Fibroblast of lung (primary cell): ENCODE data around the gene SLIT1. TPM values are rescaled to one million over a fixed set of nuclear protein-coding genes. Genes with fewer than 3 reads are reported as not detected.

ENCODE experiments used
- DNase-seq, 2 donors: peaks; one replicate each; pipeline versions ENCODE4 v3.0.0 to v3.0.0-alpha.2; 2010; ENCODE audit warnings: low read depth in 2 of 2
- H2AFZ ChIP-seq: 2 replicates; pipeline ENCODE4 v1.5.1; 2012; ENCODE audit warnings: low read length, control low read depth, inconsistent platforms
- H3K27ac ChIP-seq: 2 replicates; pipeline ENCODE4 v1.5.1; 2011; ENCODE audit warnings: low read length, control low read depth; ENCODE audit not compliant: insufficient read depth
- H3K27me3 ChIP-seq: 2 replicates; pipeline ENCODE4 v1.5.1; 2011; ENCODE audit warnings: mild to moderate bottlenecking, low read length; ENCODE audit not compliant: control insufficient read depth, insufficient read depth
- H3K36me3 ChIP-seq: 2 replicates; pipeline ENCODE4 v1.5.1; 2011; ENCODE audit warnings: low read length; ENCODE audit not compliant: control insufficient read depth, insufficient read depth
- H3K4me1 ChIP-seq: 2 replicates; pipeline ENCODE4 v1.5.1; 2011; ENCODE audit warnings: low read length; ENCODE audit not compliant: control insufficient read depth, insufficient read depth; ENCODE audit errors: extremely low read depth
- H3K4me2 ChIP-seq: 2 replicates; pipeline ENCODE4 v1.5.1; 2011; ENCODE audit warnings: low read length, control low read depth; ENCODE audit not compliant: insufficient read depth; ENCODE audit errors: extremely low read depth
- H3K4me3 ChIP-seq, 4 experiments: fragments of 200-600 bp in 1 of 4; sonication (generic) in 1 of 4; replicated peaks in 1 of 4; 2 replicates each; pipeline ENCODE4 v1.5.1; 2011 to 2016; ENCODE audit warnings: low read length in 4 of 4, low read depth in 3 of 4, mild to moderate bottlenecking in 3 of 4, control low read depth in 2 of 4, inconsistent platforms in 1 of 4, mixed read lengths in 1 of 4; ENCODE audit not compliant: insufficient read depth in 1 of 4; ENCODE audit errors: control extremely low read depth in 1 of 4
- H3K79me2 ChIP-seq: 2 replicates; pipeline ENCODE4 v1.5.1; 2012; ENCODE audit warnings: mild to moderate bottlenecking, low read length, inconsistent platforms; ENCODE audit not compliant: control insufficient read depth, insufficient read depth
- H3K9ac ChIP-seq: 2 replicates; pipeline ENCODE4 v1.5.1; 2011; ENCODE audit warnings: mild to moderate bottlenecking, low read length, control low read depth; ENCODE audit not compliant: insufficient read depth
- H3K9me3 ChIP-seq: 2 replicates; pipeline ENCODE4 v1.5.1; 2012; ENCODE audit warnings: low read depth, low read length; ENCODE audit not compliant: control insufficient read depth, insufficient read depth
- H4K20me1 ChIP-seq: 2 replicates; pipeline ENCODE4 v1.5.1; 2011; ENCODE audit warnings: low read length; ENCODE audit not compliant: control insufficient read depth, insufficient read depth; ENCODE audit errors: extremely low read depth
- EZH2 ChIP-seq: IDR thresholded peaks from 2 replicates; pipeline ENCODE4 v1.5.1; 2012; ENCODE audit warnings: low read length, control low read depth, mild to moderate bottlenecking; ENCODE audit errors: missing control alignments
- polyA plus RNA-seq, 2 donors: library from polyadenylated mRNA; depleted of rRNA in 1 of 2; stranded (reverse) in 1 of 2; unstranded in 1 of 2; fragments of >200 nt; gene quantifications; 2 replicates each; pipeline ENCODE4 v1.2.1, GENCODE V29; 2011 to 2012; ENCODE audit warnings: missing spikeins in 1 of 2
- total RNA-seq: library from RNA; depleted of rRNA; stranded (reverse); fragments of >200 nt; gene quantifications from 2 replicates; pipeline ENCODE4 v1.2.1, GENCODE V29; 2014
- TF ChIP-seq, protein P1 (sequence below), 2 donors: IDR thresholded peaks in 1 of 2; conservative IDR thresholded peaks in 1 of 2; 1 replicate in 1 of 2; 2 replicates in 1 of 2; pipeline ENCODE4 v1.5.1; 2011 to 2012; ENCODE audit warnings: low read length in 2 of 2, control low read depth in 1 of 2, inconsistent platforms in 1 of 2, low read depth in 1 of 2, mild to moderate bottlenecking in 1 of 2

SLIT1 gene
- total and polyA plus RNA-seq, 2 donors (not counting 1 experiment from before 2014, with no cell fraction given) = 0.02 to 0.17 TPM

DNA sequence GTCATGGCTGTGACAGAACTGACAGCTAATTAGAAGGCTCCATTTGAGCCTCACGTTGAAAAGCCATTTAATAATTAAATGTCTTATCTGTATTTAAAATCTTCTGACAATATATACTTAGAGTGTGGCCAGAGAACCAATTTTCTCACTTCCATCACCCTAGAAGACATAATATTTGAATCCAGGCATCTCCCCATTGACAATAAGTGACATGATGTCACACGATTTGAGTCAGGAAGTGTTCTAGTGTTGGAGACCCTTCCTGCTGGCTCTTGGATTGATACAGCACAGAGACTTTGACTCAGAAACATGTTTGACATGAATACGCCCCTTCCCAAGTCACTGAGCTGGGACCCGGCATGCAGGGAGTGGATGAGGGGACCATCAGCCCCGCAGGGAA lies 85.9 kb downstream of the SLIT1 start:
- Histone ChIP-seq H2AFZ (no peak overlapping the region), H4K20me1 (no peaks in the 10 kb centered on the region), H3K79me2 (no peaks in the 10 kb centered on the region), H3K9ac (no peak overlapping the region), H3K27me3 (peaks cover 14% of the 10 kb centered on the region), H3K9me3 (no peaks in the 10 kb centered on the region), H3K27ac (no peak overlapping the region), H3K36me3 (no peaks in the 10 kb centered on the region), H3K4me3 (no peak overlapping the region), H3K4me2 (no peak overlapping the region), H3K4me1 (no peaks in the 10 kb centered on the region)
- TF ChIP-seq EZH2 = no peak
- TF ChIP-seq, protein P1, sequence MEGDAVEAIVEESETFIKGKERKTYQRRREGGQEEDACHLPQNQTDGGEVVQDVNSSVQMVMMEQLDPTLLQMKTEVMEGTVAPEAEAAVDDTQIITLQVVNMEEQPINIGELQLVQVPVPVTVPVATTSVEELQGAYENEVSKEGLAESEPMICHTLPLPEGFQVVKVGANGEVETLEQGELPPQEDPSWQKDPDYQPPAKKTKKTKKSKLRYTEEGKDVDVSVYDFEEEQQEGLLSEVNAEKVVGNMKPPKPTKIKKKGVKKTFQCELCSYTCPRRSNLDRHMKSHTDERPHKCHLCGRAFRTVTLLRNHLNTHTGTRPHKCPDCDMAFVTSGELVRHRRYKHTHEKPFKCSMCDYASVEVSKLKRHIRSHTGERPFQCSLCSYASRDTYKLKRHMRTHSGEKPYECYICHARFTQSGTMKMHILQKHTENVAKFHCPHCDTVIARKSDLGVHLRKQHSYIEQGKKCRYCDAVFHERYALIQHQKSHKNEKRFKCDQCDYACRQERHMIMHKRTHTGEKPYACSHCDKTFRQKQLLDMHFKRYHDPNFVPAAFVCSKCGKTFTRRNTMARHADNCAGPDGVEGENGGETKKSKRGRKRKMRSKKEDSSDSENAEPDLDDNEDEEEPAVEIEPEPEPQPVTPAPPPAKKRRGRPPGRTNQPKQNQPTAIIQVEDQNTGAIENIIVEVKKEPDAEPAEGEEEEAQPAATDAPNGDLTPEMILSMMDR (conservative IDR thresholded peaks at IDR 0.05 in 1 of 2, IDR thresholded peaks at IDR 0.05 in 1 of 2; ENCODE audit: low read depth in 1 of 2, low read length in 2 of 2) = no peak
- no peak for DNase-seq

DNA sequence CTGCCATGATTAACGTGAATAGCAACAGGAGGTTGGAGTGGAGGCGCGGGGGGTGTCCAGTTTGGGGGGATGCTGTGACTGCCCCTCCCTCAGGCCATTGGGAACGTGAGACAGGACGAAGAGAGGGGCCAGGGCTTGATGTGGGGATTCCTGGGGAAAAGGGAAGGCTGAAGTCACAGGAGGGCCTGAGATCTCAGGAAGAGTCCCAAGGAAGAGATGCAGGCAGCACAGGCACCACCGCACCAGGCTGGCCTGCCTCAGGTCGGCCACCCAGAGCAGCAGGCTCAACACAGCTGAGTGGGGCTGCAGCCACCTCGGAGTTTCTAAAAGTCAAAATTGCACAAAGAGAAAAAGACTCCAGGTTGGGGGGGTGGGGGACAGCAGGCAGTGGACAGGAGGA lies 86.7 kb downstream of the SLIT1 start:
- no peaks in the 10 kb centered on the region for H4K20me1 ChIP-seq
- H2AFZ ChIP-seq = no peak overlapping the region
- no peaks in the 10 kb centered on the region for H3K36me3 ChIP-seq
- peaks cover 14% of the 10 kb centered on the region for H3K27me3 ChIP-seq
- H3K79me2 ChIP-seq = no peaks in the 10 kb centered on the region
- H3K9ac ChIP-seq = no peak overlapping the region
- no peak overlapping the region for H3K4me3 ChIP-seq
- H3K4me2 ChIP-seq = no peak overlapping the region
- H3K4me1 ChIP-seq = no peaks in the 10 kb centered on the region
- no peak for DNase-seq
- no peak for TF ChIP-seq EZH2
- TF ChIP-seq, protein P1 (conservative IDR thresholded peaks at IDR 0.05 in 1 of 2, IDR thresholded peaks at IDR 0.05 in 1 of 2; ENCODE audit: low read depth in 1 of 2, low read length in 2 of 2) = no peak
- H3K27ac ChIP-seq = no peak overlapping the region
- no peaks in the 10 kb centered on the region for H3K9me3 ChIP-seq

DNA sequence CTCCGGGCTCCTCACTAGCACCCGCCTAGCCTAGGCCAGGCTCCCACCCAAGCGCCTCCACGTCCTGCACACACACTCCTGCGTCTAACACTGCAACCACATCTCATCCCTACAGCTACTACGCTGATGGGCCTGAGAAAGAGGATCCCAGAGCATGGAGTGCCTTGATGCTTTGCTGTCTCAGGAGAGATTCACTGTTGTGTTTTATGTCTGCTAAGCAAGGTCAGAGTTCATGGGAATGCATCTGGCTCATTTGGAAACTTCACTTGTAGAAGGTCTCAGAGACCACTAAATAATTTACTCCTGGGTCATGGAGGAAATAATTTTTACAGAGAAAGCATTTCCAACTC lies 88.7 kb downstream of the SLIT1 start:
- H3K9me3 ChIP-seq = no peaks in the 10 kb centered on the region
- TF ChIP-seq EZH2 = no peak
- TF ChIP-seq, protein P1 (conservative IDR thresholded peaks at IDR 0.05 in 1 of 2, IDR thresholded peaks at IDR 0.05 in 1 of 2; ENCODE audit: low read depth in 1 of 2, low read length in 2 of 2) = no peak
- no peaks in the 10 kb centered on the region for H3K36me3 ChIP-seq
- no peaks in the 10 kb centered on the region for H3K79me2 ChIP-seq
- no peak overlapping the region for H2AFZ ChIP-seq
- DNase-seq = no peak
- no peak overlapping the region for H3K9ac ChIP-seq
- H3K27me3 ChIP-seq = peaks cover 17% of the 10 kb centered on the region
- no peak overlapping the region for H3K4me2 ChIP-seq
- H3K4me3 ChIP-seq = no peak overlapping the region
- no peak overlapping the region for H3K27ac ChIP-seq
- no peaks in the 10 kb centered on the region for H3K4me1 ChIP-seq
- no peaks in the 10 kb centered on the region for H4K20me1 ChIP-seq
